K562 (cell line): ENCODE data around the gene MYLIP.

Source experiments
- BACH1 ChIP-seq: fragments of 200-800 bp; sonication (Bioruptor generic); IDR thresholded peaks from 2 replicates; pipeline ENCODE4 v1.6.1; 2016; ENCODE audit warnings: missing genetic modification characterization, missing compliant biosample characterization
- CREM ChIP-seq: IDR thresholded peaks from 2 replicates; pipeline ENCODE4 v1.6.1; 2014; ENCODE audit warnings: antibody characterized with exemption, low read depth
- CTCF ChIP-seq, 3 experiments: IDR thresholded peaks in 2 of 3; conservative IDR thresholded peaks in 1 of 3; 2 replicates each; pipeline ENCODE4 v1.5.1; 2011 to 2012; ENCODE audit warnings: low read length in 3 of 3, mild to moderate bottlenecking in 3 of 3, control low read depth in 2 of 3, improper control_type of control experiment in 1 of 3, inconsistent platforms in 1 of 3, low read depth in 1 of 3, mixed read lengths in 1 of 3, moderate library complexity in 1 of 3; ENCODE audit not compliant: insufficient read depth in 2 of 3
- ELF1 ChIP-seq: fragments of 200-800 bp; sonication (Bioruptor generic); IDR thresholded peaks from 2 replicates; pipeline ENCODE4 v1.6.1; 2016; ENCODE audit warnings: missing genetic modification characterization, missing compliant biosample characterization
- ELF4 ChIP-seq: fragments of 450-650 bp; formaldehyde crosslinking; IDR thresholded peaks from 2 replicates; pipeline ENCODE4 v1.4.0; 2022; ENCODE audit warnings: missing genetic modification characterization
- MBD2 ChIP-seq: sonication (generic); IDR thresholded peaks from 2 replicates; pipeline ENCODE4 v1.6.1; 2016; ENCODE audit warnings: low read depth, borderline replicate concordance
- POLR2A ChIP-seq: fragments of 450-650 bp; conservative IDR thresholded peaks from 2 replicates; pipeline ENCODE4 v1.6.1; 2016
- REST ChIP-seq, 2 experiments: fragments of 450-650 bp; formaldehyde crosslinking in 1 of 2; IDR thresholded peaks; 2 replicates each; pipeline versions ENCODE4 v1.4.0 to v1.6.1; 2014 to 2020; ENCODE audit warnings: mild to moderate bottlenecking in 2 of 2, borderline replicate concordance in 1 of 2, low read depth in 1 of 2
- RFX5 ChIP-seq: IDR thresholded peaks from 2 replicates; pipeline ENCODE4 v1.6.1; 2011; ENCODE audit warnings: low read depth, mild to moderate bottlenecking, improper control_type of control experiment, low read length
- SAFB2 ChIP-seq: fragments of 200-400 bp; formaldehyde crosslinking; IDR thresholded peaks from 2 replicates; pipeline ENCODE4 v1.6.1; 2018; ENCODE audit warnings: borderline replicate concordance, low read length, low read depth, moderate library complexity; ENCODE audit not compliant: severe bottlenecking
- TSHZ1 ChIP-seq: fragments of 250-450 bp; sonication (Bioruptor Pico); IDR thresholded peaks from 2 replicates; pipeline ENCODE4 v1.4.0; 2020; ENCODE audit warnings: mild to moderate bottlenecking, moderate library complexity

- no peak for TF ChIP-seq MBD2
- no peak for TF ChIP-seq SAFB2
- no peak for TF ChIP-seq ELF1
- TF ChIP-seq REST (IDR thresholded peaks at IDR 0.05; ENCODE audit: borderline replicate concordance): no peak
- no peak for TF ChIP-seq REST (CRISPR knock-in tag; IDR thresholded peaks at IDR 0.05; ENCODE audit: low read depth)
- no peak for TF ChIP-seq RFX5
- TF ChIP-seq TSHZ1: no peak
- no peak for TF ChIP-seq BACH1
- TF ChIP-seq CREM: no peak
- no peak for TF ChIP-seq ELF4 (CRISPR knock-in tag)
- no peak for TF ChIP-seq POLR2A
- no peak for TF ChIP-seq CTCF (IDR thresholded peaks at IDR 0.05 in 2 of 3, conservative IDR thresholded peaks at IDR 0.05 in 1 of 3; ENCODE audit: insufficient read depth in 2 of 3, low read depth in 1 of 3, low read length in 3 of 3)
Observed at GRCh38 chr6:16105854-16106253, 23.0 kb upstream of the MYLIP start.
